Superior temporal gyrus (tissue), 1 donor: ENCODE results near the gene FHL2.
"Not testable (repeated sequence)": the region's sequence is repeated elsewhere in the genome, so short reads cannot be mapped to it uniquely, and the experiment has no call there.

Experiments used
- DNase-seq: peaks from one replicate; pipeline ENCODE4 v3.0.0-alpha.2; 2016; ENCODE audit errors: extremely low spot score

FHL2 gene

GRCh38 chr2:105398336-105399206 is at the start of gene FHL2:
TSS of gene FHL2 (minus strand) at chr2:105399051. CDS start at chr2:105386516, 12,535 bp downstream.
- DNase-seq: no peak

- DNase-seq: no peak
Observed at GRCh38 chr2:105447476-105447875, 48.6 kb upstream of the FHL2 start.

- DNase-seq: no peak
Observed at GRCh38 chr2:105446501-105446900, 47.6 kb upstream of the FHL2 start.

- DNase-seq: no peak
Observed at GRCh38 chr2:105445976-105446375, 47.1 kb upstream of the FHL2 start.

- DNase-seq: no peak
Observed at GRCh38 chr2:105445498-105445897, 46.6 kb upstream of the FHL2 start.

- DNase-seq: no peak
Observed at GRCh38 chr2:105443617-105444598, 45.1 kb upstream of the FHL2 start.

GRCh38 chr2:105442721-105443120 is 43.9 kb upstream of the FHL2 start:
- DNase-seq: no peak

- DNase-seq: no peak
Observed at GRCh38 chr2:105442056-105442455, 43.2 kb upstream of the FHL2 start.

- peak; percentile 24 for DNase-seq
Observed at GRCh38 chr2:105439141-105439540, 40.3 kb upstream of the FHL2 start.

- no peak for DNase-seq
Observed at GRCh38 chr2:105438104-105438929, 39.5 kb upstream of the FHL2 start.

- no peak for DNase-seq
Observed at GRCh38 chr2:105437708-105438103, 38.9 kb upstream of the FHL2 start.

- peak; percentile 48 for DNase-seq
Observed at GRCh38 chr2:105432749-105433148, 33.9 kb upstream of the FHL2 start.

GRCh38 chr2:105432044-105432399 is 33.2 kb upstream of the FHL2 start:
- no peak for DNase-seq

- no peak for DNase-seq
Observed at GRCh38 chr2:105431367-105432043, 32.7 kb upstream of the FHL2 start.

GRCh38 chr2:105428387-105429018 is 29.7 kb upstream of the FHL2 start:
- DNase-seq: no peak

GRCh38 chr2:105427485-105427884 is 28.6 kb upstream of the FHL2 start:
- no peak for DNase-seq

GRCh38 chr2:105426626-105427292 is 27.9 kb upstream of the FHL2 start:
- DNase-seq: peak; percentile 58

- no peak for DNase-seq
Observed at GRCh38 chr2:105425936-105426625, 27.2 kb upstream of the FHL2 start.

- not testable (repeated sequence) for DNase-seq
Observed at GRCh38 chr2:105424836-105425235, 26.0 kb upstream of the FHL2 start.
